GM21360 (cell line): ENCODE data around the gene CCDC144A.
"Not testable (repeated sequence)": the region's sequence is repeated elsewhere in the genome, so short reads cannot be mapped to it uniquely, and the experiment has no call there.

ENCODE experiments used
- ATAC-seq: cut with Tn5 transposase; IDR thresholded peaks from one replicate; pipeline ENCODE4 v1.9.1; 2021; ENCODE audit warnings: mild to moderate bottlenecking, moderate library complexity; ENCODE audit not compliant: unreplicated experiment

CCDC144A gene

DNA sequence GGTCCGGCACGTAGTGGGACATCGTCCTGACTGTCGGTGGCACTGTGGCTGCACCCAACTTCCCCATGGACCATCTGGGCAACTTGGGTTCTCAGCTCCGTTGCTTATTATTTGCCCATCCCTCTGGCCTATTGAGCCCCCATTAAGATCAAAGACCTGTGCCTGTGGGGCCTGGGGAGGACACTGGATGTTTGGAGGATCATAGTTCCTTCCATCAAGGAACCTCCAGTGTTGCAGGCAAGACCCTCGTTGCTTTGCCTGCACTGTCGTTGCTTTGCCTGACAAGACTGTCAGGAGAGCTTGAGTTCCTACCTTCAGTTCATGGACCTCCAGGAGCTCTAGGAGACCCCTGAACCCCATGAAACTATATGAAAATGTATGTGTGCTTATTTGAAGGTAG is 127.2 kb downstream of the CCDC144A start:
- ATAC-seq, result no peak

DNA sequence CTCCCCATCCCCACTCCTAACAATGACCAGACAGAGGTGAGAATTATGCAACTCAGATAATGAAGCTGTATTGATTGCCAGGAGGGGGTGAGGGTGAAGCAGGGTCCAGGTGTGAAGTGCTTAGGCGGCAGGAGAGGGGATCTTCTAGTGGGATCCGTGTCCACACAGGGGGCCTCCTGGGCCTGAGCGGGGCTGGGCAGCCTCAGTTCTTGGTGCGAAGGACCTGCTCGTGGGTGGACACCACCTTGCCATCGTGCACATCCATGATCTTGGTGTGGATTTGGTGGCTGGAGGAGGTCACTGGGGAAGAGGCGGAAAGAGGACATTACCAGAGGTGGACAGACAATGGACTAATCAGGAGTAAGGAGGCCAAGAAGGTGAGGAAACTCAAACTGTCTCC is 127.9 kb downstream of the CCDC144A start:
- not testable (repeated sequence) for ATAC-seq

DNA sequence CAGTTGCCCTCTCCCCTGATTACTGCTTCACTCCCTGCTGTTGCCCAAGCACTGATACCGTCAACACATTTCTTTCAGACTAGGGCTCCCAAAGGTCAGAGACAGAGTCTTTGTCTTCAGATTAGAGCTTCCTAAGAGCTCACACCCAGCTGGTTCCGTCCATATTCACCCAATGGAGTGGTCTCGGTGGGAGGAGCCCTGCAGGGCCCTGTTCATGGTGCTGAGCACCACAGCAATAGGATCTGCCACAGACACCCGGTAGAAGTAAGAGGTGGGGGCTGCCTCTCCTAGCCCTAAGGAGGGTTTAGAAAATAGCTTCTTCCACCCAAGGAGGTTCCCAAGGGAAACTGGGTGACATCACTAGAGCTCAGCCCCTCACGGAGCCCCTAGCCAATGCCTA is 128.3 kb downstream of the CCDC144A start:
- ATAC-seq, result no peak

DNA sequence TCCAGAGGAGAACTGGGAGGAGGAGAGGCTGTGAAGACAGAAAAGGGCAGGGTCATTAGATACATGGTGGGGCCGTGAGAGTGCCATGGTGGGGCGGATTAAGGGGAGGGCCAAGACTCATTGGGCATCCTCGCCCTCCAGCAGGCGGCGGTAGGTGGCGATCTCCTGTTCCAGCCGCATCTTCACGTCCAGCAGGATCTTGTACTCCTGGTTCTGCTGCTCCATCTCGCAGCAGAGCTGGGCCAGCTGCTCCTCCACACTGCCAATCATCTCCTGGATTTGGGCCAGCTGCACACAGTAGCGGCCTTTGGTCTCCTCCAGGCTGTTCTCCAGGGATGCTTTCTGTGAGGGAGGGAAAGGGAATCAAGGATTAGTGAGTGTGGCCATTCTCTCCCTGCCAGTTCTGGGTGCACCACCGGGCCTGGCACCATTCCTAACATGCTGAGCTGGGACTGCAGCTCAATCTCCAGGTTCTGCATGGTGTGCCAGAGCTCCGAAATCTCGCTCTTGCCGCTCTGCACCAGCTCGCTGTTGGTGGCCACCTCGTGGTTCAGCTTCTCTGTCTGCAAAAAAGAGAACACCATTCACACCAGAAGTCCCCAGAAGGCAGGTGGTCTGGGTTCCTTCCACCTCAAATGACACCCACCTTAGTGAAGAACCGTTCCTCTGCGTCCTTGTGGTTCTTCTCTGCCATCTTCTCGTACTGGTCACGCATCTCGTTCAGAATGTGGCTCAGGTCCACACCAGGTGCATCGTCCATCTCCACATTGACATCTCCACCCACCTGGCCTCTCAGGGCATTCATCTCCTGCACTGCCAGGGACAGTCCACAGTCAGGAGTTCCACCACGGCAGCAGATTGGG is 129.0 kb downstream of the CCDC144A start:
- no peak for ATAC-seq

DNA sequence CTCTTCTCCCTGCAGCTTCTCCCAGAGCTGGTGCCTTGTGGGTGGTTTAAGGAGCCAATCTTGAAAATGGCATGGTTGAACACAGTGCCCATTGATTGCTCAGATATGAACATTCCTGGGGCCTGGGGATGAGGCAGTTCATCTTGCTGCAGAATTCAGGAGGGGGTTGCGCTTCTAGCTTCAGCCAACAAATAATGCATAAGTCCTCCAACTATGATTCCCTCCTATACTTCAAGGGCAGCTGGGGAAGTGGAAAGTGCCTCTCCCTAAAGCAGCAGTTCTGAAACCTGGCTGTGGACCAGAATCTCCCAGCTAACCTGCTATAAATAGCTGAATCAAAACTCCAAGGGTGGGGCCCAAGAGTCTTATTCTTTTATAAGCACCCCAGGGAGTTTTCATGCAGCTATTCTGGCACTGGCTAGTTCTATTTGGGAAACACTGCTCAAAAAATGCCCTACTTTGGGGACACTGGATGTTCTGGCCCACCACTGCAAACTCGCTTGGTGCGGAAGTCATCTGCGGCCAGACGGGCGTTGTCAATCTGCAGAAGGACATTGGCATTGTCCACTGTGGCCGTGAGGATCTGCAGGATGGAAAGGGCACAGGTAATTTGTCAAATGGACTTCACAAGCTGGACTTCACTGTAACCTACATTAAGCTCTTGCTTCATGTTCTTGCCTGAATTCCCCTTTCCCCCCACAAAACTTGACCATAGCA is 130.3 kb downstream of the CCDC144A start:
- no peak for ATAC-seq

DNA sequence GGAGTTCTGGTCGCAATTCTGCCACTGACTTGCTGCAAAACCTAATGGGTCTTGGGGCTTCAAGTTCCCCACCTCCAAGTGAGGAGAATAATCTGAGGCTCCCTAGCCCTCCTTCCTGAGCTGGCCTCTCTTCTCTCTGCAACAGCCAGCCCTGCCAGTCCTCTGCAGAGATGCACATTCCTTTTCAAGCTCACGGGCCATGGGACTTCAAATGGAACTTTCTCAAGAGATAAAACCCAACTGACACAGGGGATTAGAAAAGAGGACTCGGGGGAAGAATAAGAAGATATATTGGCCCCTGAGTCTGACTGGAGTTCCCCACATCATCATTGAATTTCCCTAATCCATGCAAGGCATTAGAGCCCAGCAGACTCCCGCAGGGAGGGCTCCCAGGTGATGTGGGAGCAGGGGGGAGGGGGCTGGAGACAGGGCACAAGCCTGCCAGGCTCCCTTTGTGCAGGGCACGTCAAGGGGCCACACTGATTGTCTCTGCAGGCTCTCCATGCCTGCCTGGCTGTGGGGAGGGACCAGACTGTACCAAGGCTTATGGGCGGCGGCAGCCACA is 131.0 kb downstream of the CCDC144A start:
- no peak for ATAC-seq

DNA sequence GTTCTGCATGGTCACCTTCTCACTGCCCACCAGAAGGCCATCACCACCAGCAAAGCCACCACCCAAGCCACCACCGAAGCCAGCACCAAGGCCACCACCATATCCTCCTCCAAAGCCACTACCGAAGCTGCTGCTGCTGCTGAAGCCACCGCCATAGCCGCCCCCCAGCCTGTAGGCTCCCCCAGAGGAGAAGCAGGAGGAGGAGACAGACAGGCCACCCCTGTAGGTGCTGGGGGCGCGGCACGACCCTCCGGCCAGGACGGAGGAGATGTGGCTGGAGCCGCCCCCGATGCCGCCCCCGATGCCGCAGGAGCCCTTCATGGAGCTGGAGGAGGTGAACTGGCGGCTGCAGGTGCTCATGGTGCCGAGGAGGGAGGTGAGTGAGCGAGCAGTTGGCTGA is 132.1 kb downstream of the CCDC144A start:
- not testable (repeated sequence) for ATAC-seq

DNA sequence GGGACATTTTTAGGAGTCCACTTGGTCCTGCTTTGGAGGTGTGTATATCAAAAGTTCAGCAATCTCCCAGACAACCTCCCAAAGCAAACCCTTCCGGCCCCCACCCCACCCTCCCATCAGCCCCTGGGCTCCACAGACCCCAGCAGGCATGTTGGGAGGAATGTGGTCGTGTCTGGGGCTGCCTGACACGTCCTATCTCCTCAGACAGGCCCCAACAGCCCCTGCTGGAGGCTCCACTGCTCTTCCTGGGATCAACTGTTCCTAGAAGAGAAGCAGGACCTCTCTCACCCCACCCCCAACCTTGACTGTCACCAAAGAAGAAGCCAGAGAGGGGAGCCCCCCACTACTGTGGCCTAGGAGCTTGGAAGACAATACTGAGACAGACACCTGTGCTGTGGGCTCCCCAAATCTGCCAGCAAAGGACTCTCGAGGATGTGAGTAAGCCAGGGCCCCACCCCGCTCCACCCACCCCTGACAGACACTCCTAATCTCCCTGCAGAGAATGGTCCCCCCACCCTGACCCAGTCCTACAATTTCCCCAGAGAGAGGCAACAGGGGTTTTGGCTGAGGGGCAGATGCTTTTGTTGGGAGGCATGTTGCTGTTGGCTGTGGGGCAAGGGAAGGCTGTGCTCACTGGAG is 133.8 kb downstream of the CCDC144A start:
- ATAC-seq, result not testable (repeated sequence)
